ENCODE results near the gene ZNF189. TPM values are rescaled to one million over a fixed set of nuclear protein-coding genes. Genes with fewer than 3 reads are reported as not detected.

The ZNF189 gene
- total and polyA plus RNA-seq, 12 donors, result 17.8 to 86.8 (median 35.1) TPM

DNA sequence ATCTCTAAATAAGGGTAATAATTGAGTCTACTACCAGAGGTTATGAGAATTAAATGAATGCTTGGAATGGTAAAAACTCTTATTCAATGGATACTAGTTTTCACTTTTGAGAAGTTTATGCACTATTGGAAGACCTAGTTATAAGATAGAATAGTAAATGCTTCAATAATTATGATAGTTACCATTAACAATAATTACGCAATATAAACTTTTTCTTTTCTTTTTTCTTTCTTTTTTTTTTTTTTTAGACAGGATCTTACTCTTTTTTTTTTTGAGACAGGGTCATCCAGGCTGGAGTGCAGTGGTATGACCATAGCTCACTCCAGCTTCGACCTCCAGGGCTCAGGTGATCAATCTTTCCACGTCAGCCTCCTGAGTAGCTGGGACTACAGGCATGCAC lies 30.3 kb downstream of the ZNF189 start:
- Histone ChIP-seq H3K4me3 (no peak overlapping the region), H3K27me3 (no peaks in the 10 kb centered on the region), H3K4me1 (replicated peaks in 1 of 2) (peaks cover 0 to 17% of the 10 kb centered on the region in 2 donors), H3K9me3 (replicated peaks in 1 of 3) (no peaks in the 10 kb centered on the region), H3K27ac (no peak overlapping the region), H3K36me3 (replicated peaks in 1 of 2) (no peaks in the 10 kb centered on the region)
- no peak for DNase-seq
- 64 to 75% (median 67%) methylated on average over 2 to 3 of the region's 3 CpGs for WGBS, 4 donors
- intact Hi-C loops (cut with DNase I), result no loop called here
- TF ChIP-seq, protein P1, sequence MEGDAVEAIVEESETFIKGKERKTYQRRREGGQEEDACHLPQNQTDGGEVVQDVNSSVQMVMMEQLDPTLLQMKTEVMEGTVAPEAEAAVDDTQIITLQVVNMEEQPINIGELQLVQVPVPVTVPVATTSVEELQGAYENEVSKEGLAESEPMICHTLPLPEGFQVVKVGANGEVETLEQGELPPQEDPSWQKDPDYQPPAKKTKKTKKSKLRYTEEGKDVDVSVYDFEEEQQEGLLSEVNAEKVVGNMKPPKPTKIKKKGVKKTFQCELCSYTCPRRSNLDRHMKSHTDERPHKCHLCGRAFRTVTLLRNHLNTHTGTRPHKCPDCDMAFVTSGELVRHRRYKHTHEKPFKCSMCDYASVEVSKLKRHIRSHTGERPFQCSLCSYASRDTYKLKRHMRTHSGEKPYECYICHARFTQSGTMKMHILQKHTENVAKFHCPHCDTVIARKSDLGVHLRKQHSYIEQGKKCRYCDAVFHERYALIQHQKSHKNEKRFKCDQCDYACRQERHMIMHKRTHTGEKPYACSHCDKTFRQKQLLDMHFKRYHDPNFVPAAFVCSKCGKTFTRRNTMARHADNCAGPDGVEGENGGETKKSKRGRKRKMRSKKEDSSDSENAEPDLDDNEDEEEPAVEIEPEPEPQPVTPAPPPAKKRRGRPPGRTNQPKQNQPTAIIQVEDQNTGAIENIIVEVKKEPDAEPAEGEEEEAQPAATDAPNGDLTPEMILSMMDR (IDR thresholded peaks at IDR 0.05), result no peak
- TF ChIP-seq POLR2A (IDR thresholded peaks at IDR 0.05), result no peak

DNA sequence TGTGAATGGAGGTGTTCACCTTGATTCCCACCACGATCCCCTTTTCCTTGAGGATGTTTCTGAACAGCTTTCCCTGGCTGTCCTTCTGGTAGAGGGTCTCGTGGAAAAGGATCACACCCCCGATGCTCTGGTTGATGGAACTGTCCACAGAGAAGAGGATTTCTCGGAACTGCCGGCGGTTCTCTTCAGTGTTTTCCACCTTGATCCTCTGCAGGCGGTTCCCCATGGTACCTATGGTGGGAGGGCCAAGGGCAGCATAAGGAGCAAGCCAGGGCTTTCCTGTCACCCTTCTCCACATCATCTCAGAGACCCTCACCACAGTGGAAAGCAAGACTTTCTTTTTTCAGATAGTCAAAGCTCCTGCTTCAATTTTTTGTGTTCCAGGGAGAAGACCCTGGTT lies 31.1 kb downstream of the ZNF189 start:
- WGBS, 4 donors, result 88 to 95% (median 94%) methylated on average over 7 of the region's 7 CpGs
- no peak for DNase-seq
- Histone ChIP-seq H3K36me3 (replicated peaks in 1 of 2) (no peaks in the 10 kb centered on the region), H3K4me1 (replicated peaks in 1 of 2) (peaks cover 0 to 17% of the 10 kb centered on the region in 2 donors), H3K4me3 (no peak overlapping the region), H3K27ac (no peak overlapping the region), H3K9me3 (replicated peaks in 1 of 3) (no peaks in the 10 kb centered on the region), H3K27me3 (no peaks in the 10 kb centered on the region)
- intact Hi-C loops (cut with DNase I), result no loop called here
- no peak for TF ChIP-seq POLR2A (IDR thresholded peaks at IDR 0.05)

DNA sequence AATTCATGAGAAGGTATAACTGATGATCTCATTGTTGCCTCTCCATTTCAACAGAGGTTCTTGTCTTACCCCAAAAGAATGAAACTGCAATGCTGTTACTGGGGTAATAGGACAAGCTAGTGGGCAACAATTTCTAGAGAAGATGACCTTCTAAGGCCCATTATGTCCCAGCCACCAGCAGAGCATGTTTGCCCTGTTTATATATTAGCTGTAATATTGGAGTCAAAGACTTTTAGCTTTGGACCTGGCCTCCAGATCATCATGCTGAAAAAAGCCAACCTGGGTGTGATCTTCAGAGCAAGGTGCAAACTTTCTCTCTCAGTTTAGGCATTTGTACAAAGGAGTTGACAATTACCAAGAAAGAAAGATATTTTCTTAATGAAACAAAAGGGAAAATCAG lies 33.5 kb downstream of the ZNF189 start:
- Histone ChIP-seq H3K4me1 (replicated peaks in 1 of 2) (peaks cover 0 to 17% of the 10 kb centered on the region in 2 donors), H3K36me3 (replicated peaks in 1 of 2) (no peaks in the 10 kb centered on the region), H3K4me3 (no peak overlapping the region), H3K27ac (no peak overlapping the region), H3K27me3 (no peaks in the 10 kb centered on the region), H3K9me3 (replicated peaks in 1 of 3) (no peaks in the 10 kb centered on the region)
- intact Hi-C loops (cut with DNase I), result no loop called here
- DNase-seq, result no peak
- TF ChIP-seq POLR2A (IDR thresholded peaks at IDR 0.05), result no peak
- TF ChIP-seq, protein P1 (IDR thresholded peaks at IDR 0.05), result no peak

DNA sequence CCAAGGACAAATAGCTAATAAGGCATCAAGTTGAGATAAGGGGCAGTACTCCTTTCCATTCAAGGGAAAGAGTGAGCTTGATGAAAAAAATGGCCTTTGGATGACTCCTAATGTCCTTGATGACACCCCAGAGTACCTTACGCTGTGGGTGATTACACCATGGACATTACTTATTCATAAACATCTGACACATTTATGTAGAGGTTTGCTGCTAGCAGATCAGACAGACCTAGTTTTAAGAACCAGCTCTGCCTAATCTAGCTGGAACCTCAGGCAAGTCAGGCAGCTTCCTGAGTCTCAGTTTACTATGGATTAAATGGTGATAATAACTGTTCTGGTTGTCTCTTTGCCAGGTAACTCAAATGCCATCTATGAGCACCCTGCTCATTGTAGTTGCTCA lies 34.1 kb downstream of the ZNF189 start:
- WGBS, 4 donors, result 43 to 55% (median 46%) methylated on average over 1 of the region's 1 CpG
- Histone ChIP-seq H3K27me3 (no peaks in the 10 kb centered on the region), H3K36me3 (replicated peaks in 1 of 2) (no peaks in the 10 kb centered on the region), H3K9me3 (replicated peaks in 1 of 3) (no peaks in the 10 kb centered on the region), H3K4me3 (no peak overlapping the region), H3K4me1 (replicated peaks in 1 of 2) (peaks cover 0 to 17% of the 10 kb centered on the region in 2 donors), H3K27ac (peak overlapping the region in 1 of 5 donors; percentile 13)
- DNase-seq, result peak in 1 of 7 donors; percentile 37
- intact Hi-C loops (cut with DNase I), result no loop called here
- TF ChIP-seq, protein P1 (IDR thresholded peaks at IDR 0.05), result no peak
- no peak for TF ChIP-seq POLR2A (IDR thresholded peaks at IDR 0.05)

DNA sequence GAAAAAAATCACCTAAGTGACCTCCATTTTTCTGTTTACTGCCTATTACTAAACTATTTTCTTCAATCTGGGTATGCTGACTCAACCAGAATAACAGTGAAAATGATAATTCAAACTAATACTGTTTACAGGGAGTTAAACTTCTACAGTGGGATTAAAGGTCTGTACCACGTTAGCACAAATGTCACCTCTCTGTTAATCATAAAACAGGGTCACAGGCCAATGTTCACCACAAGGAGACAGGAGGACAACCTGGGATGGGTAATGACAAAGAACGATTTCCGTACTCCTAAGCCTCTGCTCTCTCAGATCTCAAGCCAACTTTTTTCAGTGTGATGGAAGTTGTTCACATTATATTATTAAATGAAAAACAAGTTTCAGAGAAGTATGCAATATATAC lies 34.6 kb downstream of the ZNF189 start:
- WGBS, 4 donors, result 37 to 62% (median 43%) methylated on average over 3 of the region's 3 CpGs
- Histone ChIP-seq H3K36me3 (replicated peaks in 1 of 2) (no peaks in the 10 kb centered on the region), H3K9me3 (replicated peaks in 1 of 3) (no peaks in the 10 kb centered on the region), H3K27me3 (no peaks in the 10 kb centered on the region), H3K27ac (peak overlapping the region in 1 of 5 donors; percentile 13), H3K4me3 (no peak overlapping the region), H3K4me1 (replicated peaks in 1 of 2) (peaks cover 0 to 19% of the 10 kb centered on the region in 2 donors)
- no peak for DNase-seq
- no peak for TF ChIP-seq POLR2A (IDR thresholded peaks at IDR 0.05)
- TF ChIP-seq, protein P1 (IDR thresholded peaks at IDR 0.05), result no peak
- intact Hi-C loops (cut with DNase I), result no loop called here

All from adrenal gland (tissue), 12 donors.